Kidney tubule cell (primary cell): ENCODE measurements around the gene RNF149.
A peak's percentile ranks its signal among the peaks of the same experiment; 100 is the strongest.

ENCODE experiments used
- DNase-seq: peaks from one replicate; pipeline ENCODE4 v3.0.0-alpha.2; 2018; ENCODE audit warnings: low spot score

RNF149 gene

DNA sequence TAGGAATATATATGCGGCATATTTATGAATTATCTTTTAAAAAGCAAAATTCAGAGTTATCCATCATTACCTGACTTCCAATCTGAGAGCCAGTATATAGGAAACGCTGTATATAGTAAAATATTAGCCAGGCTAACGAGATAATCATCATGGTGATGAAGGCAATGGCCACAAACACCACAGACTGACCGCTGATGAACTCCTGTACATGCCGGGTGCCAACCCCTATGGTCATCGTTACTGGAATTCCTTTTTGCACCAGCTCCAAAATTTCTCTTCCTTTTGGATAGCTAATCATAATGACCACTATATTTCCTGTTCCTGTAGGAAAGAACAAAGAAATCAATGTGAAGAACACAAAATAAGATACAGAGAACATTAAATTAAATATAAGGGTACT, 13.6 kb downstream of the RNF149 start:
- no peak for DNase-seq

DNA sequence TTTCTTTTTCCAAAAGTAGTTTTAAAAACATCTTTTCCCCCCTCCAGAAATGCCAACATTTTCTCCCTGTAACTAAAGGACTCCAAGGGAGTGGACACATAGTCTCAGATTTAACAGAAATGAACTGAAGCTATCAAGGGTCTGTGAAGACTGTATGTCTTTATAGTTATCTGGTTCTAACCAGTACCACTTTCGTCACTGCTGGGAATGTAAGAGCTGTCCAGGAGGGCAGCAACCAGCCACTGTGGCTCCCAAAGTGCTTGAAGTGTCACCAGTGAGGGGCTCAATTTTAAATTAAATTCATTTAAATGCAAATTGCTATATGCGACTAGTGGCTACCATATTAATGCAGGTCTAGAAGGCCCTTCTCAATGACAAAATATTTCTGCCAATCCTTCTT, 15.0 kb downstream of the RNF149 start:
- DNase-seq = no peak

DNA sequence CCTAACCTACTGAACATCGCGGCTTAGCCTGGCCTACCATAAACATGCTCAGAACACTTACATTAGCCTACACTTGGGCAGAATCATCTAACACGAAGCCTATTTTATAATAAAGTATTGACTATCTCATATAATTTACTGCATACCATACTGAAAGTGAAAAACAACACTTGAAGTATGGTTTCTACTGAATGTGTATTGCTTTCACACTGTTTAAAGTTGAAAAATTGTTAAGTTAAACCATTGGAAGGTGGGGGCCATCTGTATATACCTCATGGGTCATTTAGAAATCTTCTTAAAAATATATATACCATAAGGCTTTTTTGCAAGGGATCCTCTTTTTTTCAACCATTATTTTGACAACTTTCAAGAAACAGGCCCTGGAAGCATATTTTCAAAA, 16.5 kb downstream of the RNF149 start:
- DNase-seq = no peak

DNA sequence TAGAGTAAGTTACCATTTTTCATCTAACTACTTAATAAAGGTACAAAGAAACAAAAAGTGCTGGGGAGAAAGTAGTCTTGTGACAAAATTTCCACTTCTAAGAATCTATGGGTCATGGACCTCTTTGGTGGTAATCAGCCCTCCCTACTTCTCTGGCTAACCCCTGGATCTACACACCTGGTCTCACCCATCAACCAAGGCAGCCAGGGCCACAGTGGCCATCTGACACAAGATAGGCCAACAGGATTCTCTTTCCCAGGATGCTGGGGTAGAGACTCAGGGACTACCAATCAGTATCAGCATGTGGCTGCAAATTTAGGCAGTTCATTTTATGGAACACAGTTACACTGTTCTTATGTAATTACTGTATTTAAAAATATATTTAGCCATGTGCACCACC, 17.8 kb downstream of the RNF149 start:
- no peak for DNase-seq

DNA sequence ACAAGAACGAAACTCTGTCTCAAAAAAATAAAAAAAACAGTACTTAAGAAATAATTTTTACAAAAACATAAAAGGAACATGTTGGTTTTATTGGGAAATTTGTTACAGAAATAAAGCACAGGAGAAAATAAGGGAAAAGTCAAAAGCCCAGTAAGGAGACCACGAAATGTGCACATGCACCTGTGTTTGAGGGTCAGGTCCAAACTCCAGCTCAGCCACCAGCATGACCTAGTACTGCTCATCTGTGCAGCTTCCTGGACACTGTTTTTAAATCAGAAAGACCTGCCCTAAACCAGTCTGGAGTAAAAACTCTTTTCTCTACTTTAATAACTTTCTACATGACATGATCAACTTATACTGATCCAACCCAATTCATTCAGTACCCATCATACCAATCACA, 21.2 kb downstream of the RNF149 start:
- DNase-seq = no peak

DNA sequence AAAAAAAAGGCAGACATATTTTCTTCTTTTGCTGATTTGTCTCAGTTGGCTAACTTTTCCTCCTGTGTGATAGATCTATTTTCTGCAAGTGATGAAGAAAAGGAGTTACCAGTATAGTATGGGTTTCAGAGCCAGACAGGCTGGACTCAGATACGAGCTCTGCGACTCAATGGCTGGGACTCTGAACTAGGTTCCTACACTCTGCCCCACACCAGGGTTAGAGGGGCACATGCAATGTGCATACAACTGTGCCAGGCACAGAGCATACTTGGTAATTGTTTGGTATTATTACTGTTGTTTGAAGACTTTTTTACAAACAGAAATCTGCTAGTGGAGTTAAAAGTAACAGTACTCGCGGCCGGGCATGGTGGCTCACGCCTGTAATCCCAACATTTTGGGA, 21.8 kb downstream of the RNF149 start:
- DNase-seq = no peak

DNA sequence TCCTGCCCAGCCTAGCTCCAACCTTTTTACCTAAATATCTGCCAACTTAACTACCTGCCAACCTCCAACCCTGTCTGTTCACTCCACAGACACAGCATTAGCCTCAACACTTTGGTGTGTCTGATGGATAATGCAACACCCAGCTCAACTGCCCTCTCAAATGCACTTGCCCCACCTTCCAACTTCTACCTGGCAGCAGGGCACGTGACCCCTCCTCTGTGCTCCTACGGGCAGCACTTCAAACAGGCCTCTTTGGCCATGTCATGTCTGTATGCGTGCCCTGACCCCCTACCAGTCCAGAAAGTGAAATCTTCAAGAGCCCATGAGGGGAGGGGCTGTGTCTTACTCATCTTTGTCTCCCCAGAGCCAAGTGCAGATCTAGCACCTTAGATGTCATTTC, 25.5 kb downstream of the RNF149 start:
- no peak for DNase-seq

DNA sequence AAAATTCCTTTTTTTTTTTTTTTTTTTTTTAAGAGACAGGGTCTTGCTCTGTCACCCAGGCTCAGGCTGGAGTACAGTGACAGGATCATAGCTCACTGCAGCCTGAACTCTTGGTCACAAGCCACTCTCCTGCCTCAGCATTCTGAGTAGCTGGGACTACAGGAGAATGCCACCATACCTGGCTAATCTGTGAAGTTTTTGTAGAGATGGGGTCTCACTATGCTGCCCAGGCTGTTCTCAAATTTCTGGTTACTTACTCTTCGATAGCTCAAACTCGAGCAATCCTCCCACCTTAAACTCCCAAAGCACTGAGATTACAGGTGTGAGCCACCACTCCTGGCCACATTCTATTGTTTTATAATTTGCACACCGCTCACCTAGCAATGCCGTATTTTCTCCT, 27.0 kb downstream of the RNF149 start:
- no peak for DNase-seq

DNA sequence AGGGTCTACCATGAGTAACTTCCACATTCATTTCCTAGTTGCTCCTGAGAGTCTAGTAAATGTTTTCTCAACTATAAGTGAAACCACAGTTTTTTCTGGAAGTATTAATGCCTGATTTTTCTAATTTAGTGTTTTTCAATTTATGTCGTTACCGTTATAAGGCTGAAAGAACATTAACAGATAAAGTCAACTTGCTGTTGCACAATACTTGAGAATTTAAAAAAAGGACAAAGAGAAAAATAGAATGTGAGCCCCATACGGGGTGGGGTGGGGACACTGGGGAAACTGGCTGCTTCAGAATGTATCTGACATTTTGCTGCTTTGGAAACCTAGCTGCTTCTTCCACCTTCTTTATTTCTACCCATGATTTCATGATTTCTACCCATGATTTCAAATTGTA, 29.6 kb downstream of the RNF149 start:
- DNase-seq = no peak

DNA sequence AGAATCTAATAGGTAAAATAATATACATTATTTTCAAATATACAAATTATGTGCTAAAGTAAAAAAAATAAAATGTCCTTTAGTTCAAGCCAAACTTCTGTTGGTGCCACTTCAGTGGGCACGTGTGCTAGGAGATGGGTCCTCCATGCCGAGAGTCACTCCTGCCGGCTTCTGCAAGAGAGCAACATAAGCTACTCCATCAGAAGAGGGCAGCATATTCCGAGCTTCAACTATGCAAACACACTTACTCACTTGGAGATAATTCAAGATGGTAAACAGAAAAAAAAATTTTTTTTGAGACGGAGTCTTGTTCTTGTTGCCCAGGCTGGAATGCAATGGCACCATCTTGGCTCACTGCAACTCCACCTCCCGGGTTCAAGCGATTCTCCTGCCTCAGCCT, 31.4 kb downstream of the RNF149 start:
- DNase-seq = no peak

DNA sequence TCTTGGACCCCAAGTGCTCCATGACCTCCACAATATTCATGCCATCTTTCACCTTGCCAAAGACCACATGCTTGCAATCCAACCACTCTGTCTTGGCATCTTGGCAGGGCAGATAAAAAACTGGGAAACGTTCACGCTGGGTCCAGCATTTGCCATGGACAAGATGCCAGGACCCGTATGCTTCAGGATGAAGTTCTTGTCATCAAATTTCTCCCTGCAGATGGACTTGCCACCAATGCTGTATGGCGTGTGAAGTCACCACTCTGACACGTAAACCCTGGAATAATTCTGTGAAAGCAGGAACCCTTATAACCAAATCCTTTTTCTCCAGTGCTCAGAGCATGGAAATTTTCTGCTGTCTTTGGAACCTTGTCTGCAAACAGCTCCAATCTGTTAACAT, 34.4 kb downstream of the RNF149 start:
- no peak for DNase-seq

DNA sequence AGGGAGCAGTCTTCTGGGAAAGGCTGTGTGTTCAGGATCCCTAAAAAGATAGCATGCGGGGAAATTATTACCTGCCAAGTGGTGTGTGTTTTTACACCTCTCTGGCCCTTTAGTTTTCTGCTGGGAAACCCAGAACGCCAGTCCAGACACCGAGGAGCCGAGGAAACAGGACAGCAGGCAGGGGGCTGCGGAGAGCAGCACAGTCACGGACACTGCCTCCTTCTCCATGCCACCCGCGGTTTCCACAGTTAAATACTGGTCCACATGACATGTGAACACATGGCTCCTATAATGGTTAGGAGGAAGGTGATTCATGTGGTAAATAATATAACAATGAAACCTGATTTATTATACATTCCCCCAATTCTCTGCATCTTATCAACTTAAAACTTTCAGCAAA, 35.4 kb downstream of the RNF149 start:
- DNase-seq = peak; percentile 17

DNA sequence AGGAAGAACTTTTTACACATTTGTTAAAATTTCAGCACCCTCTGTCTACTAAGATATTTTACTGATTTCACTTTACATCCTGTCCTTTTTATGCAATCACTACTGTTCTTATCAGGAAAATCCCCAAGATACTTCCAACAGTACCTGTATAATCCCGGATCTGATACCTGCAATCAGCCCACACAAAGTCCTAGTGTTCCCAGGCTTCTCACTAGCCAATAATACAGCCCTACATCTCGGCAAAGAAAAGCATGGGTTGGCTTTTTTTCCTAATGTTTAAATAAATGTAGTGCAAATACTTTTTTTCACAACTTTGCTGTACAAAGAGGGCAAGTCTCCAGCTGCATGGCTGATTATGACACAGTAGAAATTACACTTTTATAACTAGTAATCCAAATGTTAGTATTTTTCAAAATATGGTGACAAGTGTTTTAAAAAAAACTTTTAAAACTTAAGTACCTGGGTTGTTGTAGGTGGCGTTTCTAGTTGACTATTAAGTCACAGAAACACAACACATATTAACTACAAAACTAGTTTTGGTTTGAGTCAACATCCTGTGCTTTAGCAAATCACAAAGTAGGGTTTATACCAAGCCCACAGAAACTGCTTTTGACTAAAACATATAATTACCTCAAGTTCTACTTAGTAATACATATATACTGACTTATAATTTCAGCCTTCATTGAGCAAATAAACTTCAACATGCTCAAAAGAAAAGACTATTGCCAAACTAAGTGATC, 36.3 kb downstream of the RNF149 start:
- peak; percentile 37 for DNase-seq

DNA sequence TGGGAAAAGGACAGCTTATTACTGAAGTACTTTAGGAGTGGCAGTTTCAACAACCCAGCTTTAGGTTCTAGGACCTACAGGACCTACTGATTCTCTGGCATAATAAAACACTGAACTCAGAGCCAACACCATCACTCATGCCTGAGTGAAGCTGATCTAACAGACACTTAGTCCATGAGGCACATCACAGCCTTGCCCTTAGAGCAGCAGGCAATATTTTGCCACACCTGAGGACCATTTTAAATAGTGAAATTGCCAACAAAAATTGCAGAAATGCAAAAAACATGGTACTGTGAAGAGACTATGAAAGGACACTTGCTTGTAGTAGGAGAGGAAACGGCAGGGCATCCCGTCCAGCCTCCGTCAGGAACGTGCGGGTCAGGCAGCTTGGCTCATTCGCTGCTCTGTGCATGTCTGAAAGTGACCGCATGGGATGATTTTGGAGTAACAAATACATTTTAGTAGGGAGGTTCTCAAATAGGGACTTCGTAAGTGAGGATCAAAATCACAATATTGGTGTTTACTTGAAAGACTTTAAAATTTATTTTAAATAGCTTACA, 37.7 kb downstream of the RNF149 start:
- DNase-seq = no peak

DNA sequence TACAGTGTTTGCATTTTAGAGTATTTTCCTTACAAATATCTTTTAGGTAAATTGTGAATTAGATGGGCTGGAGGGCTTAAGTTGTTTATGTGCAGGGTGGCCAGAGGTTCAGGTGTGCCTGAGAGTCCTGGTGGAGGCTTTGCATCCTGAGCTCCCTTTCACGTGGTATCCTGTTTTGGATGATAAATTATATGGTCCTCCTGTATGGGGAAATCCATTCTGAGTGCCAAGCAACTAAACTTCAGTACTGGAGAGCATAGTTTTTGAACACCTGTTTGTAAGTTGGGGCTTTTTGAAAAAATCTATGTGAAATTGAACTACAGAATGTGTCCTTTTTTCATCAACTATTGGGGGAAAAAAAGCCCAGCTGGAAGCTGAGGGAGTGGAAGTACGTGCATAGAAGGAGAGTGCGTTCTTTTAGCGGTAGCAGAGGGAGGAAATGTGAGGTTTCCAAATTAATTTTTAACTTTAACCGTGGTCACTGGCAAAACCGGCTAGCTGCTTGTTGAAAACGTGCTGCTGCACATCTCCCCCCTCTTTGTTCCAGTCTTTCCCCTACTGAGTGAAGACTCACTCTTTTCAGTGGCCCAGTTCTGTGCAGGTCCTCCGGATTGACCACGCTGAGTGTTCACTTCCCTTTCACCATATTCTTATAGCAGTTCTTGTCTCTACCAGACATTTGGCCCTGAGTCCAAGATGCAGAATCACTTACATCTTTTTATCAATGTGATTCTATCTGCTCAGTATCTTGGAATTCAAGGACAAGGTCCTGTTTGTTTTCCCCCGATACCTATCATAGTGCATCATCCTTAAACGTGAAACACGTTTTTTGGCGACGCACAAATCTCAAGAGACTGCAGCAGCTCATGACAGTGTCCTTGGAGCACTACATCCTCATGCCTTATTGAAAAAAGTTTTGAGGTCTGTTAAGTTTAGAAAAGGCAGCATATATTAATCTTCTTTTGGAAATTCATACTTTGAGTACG, 40.5 kb downstream of the RNF149 start:
- DNase-seq = peak; percentile 84

DNA sequence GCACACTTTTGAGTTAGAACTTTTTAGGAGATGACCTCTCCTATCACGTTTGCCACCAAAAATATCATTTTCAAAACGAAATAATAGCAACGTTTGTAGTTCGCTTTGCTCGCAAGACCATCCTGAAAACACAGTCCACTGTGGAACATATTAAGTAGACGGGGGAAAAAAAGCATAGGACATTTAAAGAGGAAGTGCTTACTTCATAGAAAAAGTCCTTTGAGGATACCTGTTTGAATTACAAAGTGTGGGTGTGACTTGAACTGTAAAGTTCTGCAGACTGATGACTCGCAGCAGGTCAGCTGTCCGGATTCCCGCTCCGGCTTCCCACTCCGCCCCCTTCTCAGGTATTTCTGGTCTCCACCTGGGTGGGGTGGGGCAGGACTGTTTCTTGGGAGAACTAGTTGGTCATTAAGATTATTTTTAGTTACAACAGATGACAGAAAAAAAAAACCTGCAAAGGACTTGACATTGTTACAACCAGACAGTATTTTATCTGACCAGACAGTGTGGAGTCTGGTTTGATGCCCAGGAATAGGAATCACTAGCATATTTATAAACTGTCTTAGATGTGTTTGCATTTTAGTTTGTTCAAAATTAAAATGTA, 42.5 kb downstream of the RNF149 start:
- DNase-seq = peak; percentile 66

DNA sequence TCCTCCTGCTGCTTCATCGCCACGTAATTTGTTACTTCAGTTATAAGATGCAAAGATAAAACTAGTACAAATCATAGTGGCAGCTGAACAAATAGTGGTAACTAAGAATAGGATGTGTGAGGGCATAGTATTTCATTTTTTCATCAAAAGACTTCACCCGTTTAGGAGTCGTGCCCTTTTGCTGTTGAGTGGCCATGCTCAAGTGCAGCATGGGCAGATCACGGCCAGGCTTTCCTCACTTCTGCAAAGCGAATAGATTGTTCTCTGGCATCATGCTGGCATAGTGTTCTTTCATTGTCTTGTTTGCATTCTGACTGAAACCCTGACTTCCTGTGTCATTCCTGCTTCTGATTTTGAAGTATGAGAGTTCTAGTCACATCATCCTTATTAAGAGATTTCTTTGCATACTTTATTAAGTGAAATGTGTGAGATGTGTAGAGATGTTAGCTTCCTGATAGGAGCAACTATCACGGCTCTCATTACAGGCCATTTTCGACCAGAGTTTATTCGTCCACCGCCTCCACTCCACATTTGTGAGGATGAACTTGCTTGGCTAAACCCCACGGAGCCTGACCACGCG, 44.1 kb downstream of the RNF149 start:
- no peak for DNase-seq

DNA sequence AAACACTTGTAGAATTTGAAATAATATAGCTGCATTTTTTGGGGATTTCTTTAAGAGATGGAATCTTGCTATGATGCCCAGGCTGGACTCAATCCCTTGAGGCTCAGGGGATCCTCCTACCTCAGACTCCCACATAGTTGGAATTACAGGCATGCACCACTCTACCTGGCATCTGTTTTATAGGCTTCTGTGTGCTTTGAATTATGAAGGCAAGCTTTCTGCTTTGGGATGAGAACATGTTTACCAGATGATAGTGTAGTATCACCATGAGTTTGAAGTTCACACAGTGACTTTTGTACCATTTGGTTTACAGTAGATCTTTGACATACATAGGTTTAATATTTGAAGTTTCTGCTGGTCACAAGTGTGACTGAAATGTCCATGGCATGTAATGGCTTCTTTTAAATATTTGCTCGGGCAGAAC, 45.1 kb downstream of the RNF149 start:
- no peak for DNase-seq

DNA sequence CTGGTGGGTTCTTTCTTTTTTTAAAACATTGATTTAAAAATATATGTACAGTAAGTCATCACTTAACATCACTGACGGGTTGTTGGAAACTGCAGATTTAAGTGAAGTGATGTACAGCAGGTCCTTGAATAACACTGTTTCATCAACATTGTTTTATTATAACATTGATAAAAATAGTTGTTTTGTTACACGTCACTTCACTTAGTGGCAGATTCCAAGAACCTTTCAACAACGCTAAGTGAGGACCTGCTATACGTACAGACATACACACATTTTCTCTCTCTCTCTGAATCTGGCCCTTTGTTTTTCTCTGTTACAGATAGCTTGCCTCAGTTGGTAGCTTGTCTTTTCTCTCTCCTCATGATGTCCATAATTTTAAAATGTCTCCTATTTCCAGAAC, 46.4 kb downstream of the RNF149 start:
- DNase-seq = no peak

DNA sequence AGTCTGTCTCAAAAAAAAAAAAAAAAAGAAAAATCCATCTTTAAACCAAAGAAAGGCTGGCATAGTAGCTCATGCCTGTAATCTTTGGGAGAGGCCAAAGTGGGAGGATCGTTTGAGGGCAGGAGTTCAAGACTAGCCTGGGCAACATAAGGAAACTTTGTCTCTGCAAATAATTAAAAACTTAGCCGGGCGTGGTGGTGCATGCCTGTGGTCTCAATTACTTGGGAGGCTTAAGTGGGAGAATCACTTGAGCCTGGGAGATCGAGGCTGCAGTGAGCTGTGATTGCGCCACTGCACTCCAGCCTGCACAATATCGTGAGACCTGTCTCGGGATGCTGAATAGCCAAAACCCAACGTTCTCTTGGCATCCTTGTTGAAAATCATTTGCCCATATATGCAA, 49.7 kb downstream of the RNF149 start:
- no peak for DNase-seq

DNA sequence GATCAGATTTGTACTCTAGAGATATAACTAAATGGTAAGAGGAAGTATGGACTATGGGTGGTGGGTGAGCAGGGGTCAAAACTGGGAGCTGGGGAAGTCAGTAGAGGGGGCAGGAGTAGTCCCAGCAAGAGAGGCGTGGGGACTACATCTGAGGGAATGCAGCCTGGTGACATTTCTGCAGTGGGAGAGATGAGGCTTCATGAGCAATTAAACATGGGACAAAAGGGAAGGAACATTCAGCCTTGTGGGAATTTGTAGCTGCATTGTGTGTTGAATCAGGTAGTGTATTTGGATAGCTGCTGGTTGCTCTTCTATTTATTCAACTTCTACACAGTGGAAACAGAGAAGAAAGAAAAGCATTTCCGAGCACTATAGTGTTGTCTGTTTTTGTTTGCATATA, 52.2 kb downstream of the RNF149 start:
- DNase-seq = no peak

DNA sequence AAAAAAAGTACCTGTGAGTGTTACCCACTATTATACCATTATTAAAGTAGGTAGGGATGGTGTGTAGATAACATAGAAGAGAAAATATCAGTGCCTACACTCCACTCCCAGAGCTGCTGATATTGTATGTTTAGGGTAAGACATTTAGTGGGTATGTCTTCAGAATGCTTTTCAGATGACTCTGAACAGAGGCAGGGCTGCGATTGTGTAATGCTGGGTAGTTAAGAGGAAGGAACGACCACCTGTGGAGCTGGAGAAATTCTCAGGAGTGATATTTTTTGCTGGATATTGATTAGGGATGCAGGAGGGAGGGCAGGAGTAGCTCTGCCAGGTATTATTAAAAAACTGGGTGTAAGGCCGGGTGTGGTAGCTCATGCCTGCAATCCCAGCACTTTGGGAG, 53.0 kb downstream of the RNF149 start:
- DNase-seq = peak; percentile 27
